GM19043 (cell line): ENCODE results near the gene CDRT4.
"Not testable (repeated sequence)": the region's sequence is repeated elsewhere in the genome, so short reads cannot be mapped to it uniquely, and the experiment has no call there.

Experiments
- ATAC-seq: cut with Tn5 transposase; IDR thresholded peaks from one replicate; pipeline ENCODE4 v1.9.1; 2021; ENCODE audit warnings: low read depth; ENCODE audit not compliant: unreplicated experiment

The CDRT4 gene

GRCh38 chr17:15462976-15463772 lies 4.2 kb downstream of the CDRT4 start:
- no peak for ATAC-seq

GRCh38 chr17:15457723-15458094 lies 9.7 kb downstream of the CDRT4 start:
- ATAC-seq = no peak

GRCh38 chr17:15456972-15457722 lies 10.3 kb downstream of the CDRT4 start:
- ATAC-seq = no peak

- no peak for ATAC-seq
These were observed 10.9 kb downstream of the CDRT4 start for GRCh38 chr17:15456496-15456895.

GRCh38 chr17:15454346-15454745 lies 13.1 kb downstream of the CDRT4 start:
- no peak for ATAC-seq

GRCh38 chr17:15453782-15454181 lies 13.6 kb downstream of the CDRT4 start:
- ATAC-seq = no peak

- no peak for ATAC-seq
These were observed 14.2 kb downstream of the CDRT4 start for GRCh38 chr17:15453246-15453645.

- ATAC-seq = no peak
These were observed 14.7 kb downstream of the CDRT4 start for GRCh38 chr17:15452746-15453145.

GRCh38 chr17:15451680-15452079 lies 15.7 kb downstream of the CDRT4 start:
- no peak for ATAC-seq

GRCh38 chr17:15448580-15448956 lies 18.9 kb downstream of the CDRT4 start:
- no peak for ATAC-seq

GRCh38 chr17:15447928-15448579 lies 19.4 kb downstream of the CDRT4 start:
- ATAC-seq = no peak

- no peak for ATAC-seq
These were observed 21.4 kb downstream of the CDRT4 start for GRCh38 chr17:15446036-15446435.

- ATAC-seq = no peak
These were observed 22.6 kb downstream of the CDRT4 start for GRCh38 chr17:15444805-15445204.

- ATAC-seq = no peak
These were observed 24.9 kb downstream of the CDRT4 start for GRCh38 chr17:15442311-15443180.

GRCh38 chr17:15441315-15441714 lies 26.1 kb downstream of the CDRT4 start:
- ATAC-seq = no peak

- ATAC-seq = no peak
These were observed 27.1 kb downstream of the CDRT4 start for GRCh38 chr17:15440347-15440746.

- ATAC-seq = not testable (repeated sequence)
These were observed 28.0 kb downstream of the CDRT4 start for GRCh38 chr17:15439205-15439985.

GRCh38 chr17:15438491-15439105 lies 28.8 kb downstream of the CDRT4 start:
- ATAC-seq = no peak

- ATAC-seq = no peak
These were observed 30.2 kb downstream of the CDRT4 start for GRCh38 chr17:15437303-15437635.
